Measurements from ENCODE around the gene RNASEH2C. TPM values are rescaled to one million over a fixed set of nuclear protein-coding genes. Genes with fewer than 3 reads are reported as not detected.
"Not testable (repeated sequence)": the region's sequence is repeated elsewhere in the genome, so short reads cannot be mapped to it uniquely, and the experiment has no call there.

Gene RNASEH2C
- total RNA-seq, 1 experiment from 2014 or later = 35.7 TPM

GRCh38 chr11:65692367-65692766 lies 28.2 kb downstream of the RNASEH2C start:
- Mint-ChIP-seq H3K9me3 (ENCODE audit: unreplicated experiment) (no peaks in the 10 kb centered on the region), H3K27ac (ENCODE audit: low read depth, unreplicated experiment) (peak overlapping the region; percentile 69), H3K4me1 (ENCODE audit: insufficient read depth, unreplicated experiment) (no peaks in the 10 kb centered on the region), H3K36me3 (ENCODE audit: insufficient read depth, unreplicated experiment) (no peaks in the 10 kb centered on the region), H3K27me3 (ENCODE audit: insufficient read depth, unreplicated experiment) (no peaks in the 10 kb centered on the region), H3K4me3 (ENCODE audit: unreplicated experiment) (no peak overlapping the region)
- no TSS peak for BruUV-seq (replicated peaks)
- ChIA-PET CTCF (no interaction called here), POLR2A (no interaction called here)
- no peak for DNase-seq (ENCODE audit: unreplicated experiment)
- intact Hi-C loops (cut with micrococcal nuclease) = no loop called here
- no peak for TF ChIP-seq CTCF (IDR thresholded peaks at IDR 0.05; ENCODE audit: unreplicated experiment)

- H3K4me1 Mint-ChIP-seq (ENCODE audit: insufficient read depth, unreplicated experiment); POLR2A ChIA-PET; H3K27me3 Mint-ChIP-seq (ENCODE audit: insufficient read depth, unreplicated experiment); H3K9me3 Mint-ChIP-seq (ENCODE audit: unreplicated experiment); DNase-seq (ENCODE audit: unreplicated experiment); intact Hi-C loops (cut with micrococcal nuclease); H3K4me3 Mint-ChIP-seq (ENCODE audit: unreplicated experiment); H3K36me3 Mint-ChIP-seq (ENCODE audit: insufficient read depth, unreplicated experiment); BruUV-seq (replicated peaks); CTCF ChIA-PET: not testable (repeated sequence)
- H3K27ac Mint-ChIP-seq (ENCODE audit: low read depth, unreplicated experiment) = peak overlapping the region; percentile 69
These were observed 28.8 kb downstream of the RNASEH2C start for GRCh38 chr11:65691847-65692246.

GRCh38 chr11:65685981-65686380 lies 34.6 kb downstream of the RNASEH2C start:
- Mint-ChIP-seq H3K36me3 (ENCODE audit: insufficient read depth, unreplicated experiment) (no peaks in the 10 kb centered on the region), H3K27ac (ENCODE audit: low read depth, unreplicated experiment) (no peak overlapping the region), H3K4me1 (ENCODE audit: insufficient read depth, unreplicated experiment) (no peaks in the 10 kb centered on the region), H3K27me3 (ENCODE audit: insufficient read depth, unreplicated experiment) (peaks cover 16% of the 10 kb centered on the region), H3K9me3 (ENCODE audit: unreplicated experiment) (no peaks in the 10 kb centered on the region), H3K4me3 (ENCODE audit: unreplicated experiment) (no peak overlapping the region)
- ChIA-PET POLR2A (interaction anchor here (1.5 kb wide), 1 partner anchor 23 kb away, joined by 5 read pairs; the partner anchor contains the start of gene RELA), CTCF (no interaction called here)
- BruUV-seq (replicated peaks) = no TSS peak
- intact Hi-C loops (cut with micrococcal nuclease) = no loop called here
- no peak for DNase-seq (ENCODE audit: unreplicated experiment)
- TF ChIP-seq CTCF (IDR thresholded peaks at IDR 0.05; ENCODE audit: unreplicated experiment) = no peak

- BruUV-seq (replicated peaks); H3K9me3 Mint-ChIP-seq (ENCODE audit: unreplicated experiment); H3K4me1 Mint-ChIP-seq (ENCODE audit: insufficient read depth, unreplicated experiment); H3K27ac Mint-ChIP-seq (ENCODE audit: low read depth, unreplicated experiment); H3K4me3 Mint-ChIP-seq (ENCODE audit: unreplicated experiment); DNase-seq (ENCODE audit: unreplicated experiment); intact Hi-C loops (cut with micrococcal nuclease); H3K36me3 Mint-ChIP-seq (ENCODE audit: insufficient read depth, unreplicated experiment): not testable (repeated sequence)
- H3K27me3 Mint-ChIP-seq (ENCODE audit: insufficient read depth, unreplicated experiment) = peaks cover 16% of the 10 kb centered on the region
- ChIA-PET CTCF (interaction anchor here (1.5 to 1.9 kb wide), 2 partner anchors 22 to 149 kb away, joined by 3 to 6 read pairs; no protein-coding TSS in a partner anchor), POLR2A (interaction anchor here (1.0 kb wide), 1 partner anchor 17 kb away, joined by 3 read pairs; no protein-coding TSS in a partner anchor)
These were observed 37.1 kb downstream of the RNASEH2C start for GRCh38 chr11:65683480-65683879.

GRCh38 chr11:65680192-65680743 lies 40.3 kb downstream of the RNASEH2C start:
- Mint-ChIP-seq H3K4me3 (ENCODE audit: unreplicated experiment) (no peak overlapping the region), H3K9me3 (ENCODE audit: unreplicated experiment) (no peaks in the 10 kb centered on the region), H3K36me3 (ENCODE audit: insufficient read depth, unreplicated experiment) (no peaks in the 10 kb centered on the region), H3K27me3 (ENCODE audit: insufficient read depth, unreplicated experiment) (peaks cover 16% of the 10 kb centered on the region), H3K27ac (ENCODE audit: low read depth, unreplicated experiment) (no peak overlapping the region), H3K4me1 (ENCODE audit: insufficient read depth, unreplicated experiment) (no peaks in the 10 kb centered on the region)
- TF ChIP-seq CTCF (IDR thresholded peaks at IDR 0.05; ENCODE audit: unreplicated experiment) = no peak
- intact Hi-C loops (cut with micrococcal nuclease) = no loop called here
- ChIA-PET CTCF (no interaction called here), POLR2A (no interaction called here)
- no TSS peak for BruUV-seq (replicated peaks)
- no peak for DNase-seq (ENCODE audit: unreplicated experiment)

Measured in MCF 10A (cell line).